ENCODE measurements around the gene ZNF687.

Gene ZNF687

DNA sequence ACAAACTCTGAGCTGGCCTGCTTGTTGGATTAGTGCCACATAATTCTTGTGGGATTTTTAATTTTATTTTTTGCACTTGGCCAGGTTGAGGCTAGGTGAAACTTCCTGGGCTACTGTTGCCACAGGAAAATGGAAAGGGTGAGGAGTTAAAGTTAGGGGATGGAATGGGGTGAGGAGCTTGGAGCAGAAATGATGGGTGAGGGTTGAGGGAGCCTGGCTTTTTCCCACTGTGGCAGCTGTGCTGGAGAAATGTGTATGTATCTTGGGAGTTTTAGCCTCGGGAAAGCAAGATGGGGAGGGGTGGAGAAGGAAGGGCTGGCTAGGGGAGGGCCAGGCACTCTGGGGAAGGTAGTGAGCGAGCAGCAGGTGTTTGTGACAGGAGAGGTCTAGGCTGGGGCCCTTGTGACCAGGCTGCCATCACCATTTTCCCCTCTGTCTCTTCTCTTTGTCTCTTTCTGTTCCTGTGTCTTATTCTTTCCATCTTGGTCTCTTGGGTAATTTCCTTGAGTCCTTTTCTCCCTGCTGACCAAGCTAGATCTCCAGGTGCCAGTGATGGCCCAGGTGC is 2.0 kb downstream of the ZNF687 start:
- H3K4me1 ChIP-seq (ENCODE audit: insufficient read depth, low read length): peaks cover 5% of the 10 kb centered on the region; the same call in 1 of the 2 replicates
- peak overlapping the region; percentile 47; the same call in 1 of the 2 replicates for H3K9ac ChIP-seq (ENCODE audit: low read depth, low read length)
- no peaks in the 10 kb centered on the region for H3K9me3 ChIP-seq (ENCODE audit: insufficient read depth, low read depth, low read length)
- H3K27ac ChIP-seq (ENCODE audit: low read length): no peak overlapping the region
- peaks cover 46% of the 10 kb centered on the region for H3K36me3 ChIP-seq (ENCODE audit: insufficient read depth, low read depth, low read length)
- peak overlapping the region; percentile 86; the same call in 1 of the 2 replicates for H3K4me3 ChIP-seq (ENCODE audit: low read length)
- no peaks in the 10 kb centered on the region for H3K27me3 ChIP-seq (ENCODE audit: insufficient read depth, low read length)

- Histone ChIP-seq H3K9me3 (ENCODE audit: insufficient read depth, low read depth, low read length) (no peaks in the 10 kb centered on the region), H3K4me1 (ENCODE audit: insufficient read depth, low read length) (peaks cover 5% of the 10 kb centered on the region; the same call in 1 of the 2 replicates), H3K27me3 (ENCODE audit: insufficient read depth, low read length) (no peaks in the 10 kb centered on the region), H3K36me3 (ENCODE audit: insufficient read depth, low read depth, low read length) (peaks cover 70% of the 10 kb centered on the region), H3K9ac (ENCODE audit: low read depth, low read length) (no peak overlapping the region), H3K27ac (ENCODE audit: low read length) (no peak overlapping the region), H3K4me3 (ENCODE audit: low read length) (no peak overlapping the region)
Measured at GRCh38 chr1:151286619-151287340, 4.7 kb downstream of the ZNF687 start.

- Histone ChIP-seq H3K9ac (ENCODE audit: low read depth, low read length) (no peak overlapping the region), H3K27me3 (ENCODE audit: insufficient read depth, low read length) (no peaks in the 10 kb centered on the region), H3K9me3 (ENCODE audit: insufficient read depth, low read depth, low read length) (no peaks in the 10 kb centered on the region), H3K36me3 (ENCODE audit: insufficient read depth, low read depth, low read length) (peaks cover 75% of the 10 kb centered on the region), H3K4me3 (ENCODE audit: low read length) (no peak overlapping the region), H3K27ac (ENCODE audit: low read length) (no peak overlapping the region), H3K4me1 (ENCODE audit: insufficient read depth, low read length) (peaks cover 5% of the 10 kb centered on the region; the same call in 1 of the 2 replicates)
Measured at GRCh38 chr1:151287341-151287699, 5.2 kb downstream of the ZNF687 start.

DNA sequence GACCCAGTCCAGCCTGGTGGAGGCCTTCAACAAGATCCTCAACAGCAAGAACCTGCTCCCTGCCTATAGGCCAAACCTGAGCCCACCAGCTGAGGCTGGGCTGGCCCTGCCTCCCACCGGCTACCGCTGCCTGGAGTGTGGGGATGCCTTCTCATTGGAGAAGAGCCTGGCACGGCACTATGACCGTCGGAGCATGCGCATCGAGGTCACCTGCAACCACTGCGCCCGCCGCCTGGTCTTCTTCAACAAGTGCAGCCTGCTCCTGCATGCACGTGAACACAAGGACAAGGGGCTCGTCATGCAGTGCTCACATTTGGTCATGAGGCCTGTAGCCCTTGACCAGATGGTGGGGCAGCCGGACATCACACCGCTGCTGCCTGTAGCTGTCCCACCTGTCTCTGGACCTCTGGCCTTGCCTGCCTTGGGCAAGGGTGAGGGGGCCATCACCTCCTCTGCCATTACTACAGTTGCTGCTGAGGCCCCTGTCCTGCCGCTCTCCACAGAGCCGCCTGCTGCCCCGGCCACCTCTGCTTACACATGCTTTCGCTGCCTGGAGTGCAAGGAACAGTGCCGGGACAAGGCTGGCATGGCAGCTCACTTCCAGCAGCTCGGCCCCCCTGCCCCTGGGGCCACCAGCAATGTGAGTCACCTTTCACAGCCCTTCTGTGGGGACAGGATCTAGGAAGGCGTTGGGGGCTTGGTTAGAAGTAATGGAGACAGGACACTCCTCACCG is 5.8 kb downstream of the ZNF687 start:
- H3K4me1 ChIP-seq (ENCODE audit: insufficient read depth, low read length): peaks cover 5% of the 10 kb centered on the region; the same call in 1 of the 2 replicates
- H3K27ac ChIP-seq (ENCODE audit: low read length): no peak overlapping the region
- H3K27me3 ChIP-seq (ENCODE audit: insufficient read depth, low read length): no peaks in the 10 kb centered on the region
- peaks cover 81% of the 10 kb centered on the region for H3K36me3 ChIP-seq (ENCODE audit: insufficient read depth, low read depth, low read length)
- no peaks in the 10 kb centered on the region for H3K9me3 ChIP-seq (ENCODE audit: insufficient read depth, low read depth, low read length)
- no peak overlapping the region for H3K9ac ChIP-seq (ENCODE audit: low read depth, low read length)
- no peak overlapping the region for H3K4me3 ChIP-seq (ENCODE audit: low read length)

GRCh38 chr1:151288502-151288901 is 6.4 kb downstream of the ZNF687 start:
- H3K27me3 ChIP-seq (ENCODE audit: insufficient read depth, low read length): no peaks in the 10 kb centered on the region

DNA sequence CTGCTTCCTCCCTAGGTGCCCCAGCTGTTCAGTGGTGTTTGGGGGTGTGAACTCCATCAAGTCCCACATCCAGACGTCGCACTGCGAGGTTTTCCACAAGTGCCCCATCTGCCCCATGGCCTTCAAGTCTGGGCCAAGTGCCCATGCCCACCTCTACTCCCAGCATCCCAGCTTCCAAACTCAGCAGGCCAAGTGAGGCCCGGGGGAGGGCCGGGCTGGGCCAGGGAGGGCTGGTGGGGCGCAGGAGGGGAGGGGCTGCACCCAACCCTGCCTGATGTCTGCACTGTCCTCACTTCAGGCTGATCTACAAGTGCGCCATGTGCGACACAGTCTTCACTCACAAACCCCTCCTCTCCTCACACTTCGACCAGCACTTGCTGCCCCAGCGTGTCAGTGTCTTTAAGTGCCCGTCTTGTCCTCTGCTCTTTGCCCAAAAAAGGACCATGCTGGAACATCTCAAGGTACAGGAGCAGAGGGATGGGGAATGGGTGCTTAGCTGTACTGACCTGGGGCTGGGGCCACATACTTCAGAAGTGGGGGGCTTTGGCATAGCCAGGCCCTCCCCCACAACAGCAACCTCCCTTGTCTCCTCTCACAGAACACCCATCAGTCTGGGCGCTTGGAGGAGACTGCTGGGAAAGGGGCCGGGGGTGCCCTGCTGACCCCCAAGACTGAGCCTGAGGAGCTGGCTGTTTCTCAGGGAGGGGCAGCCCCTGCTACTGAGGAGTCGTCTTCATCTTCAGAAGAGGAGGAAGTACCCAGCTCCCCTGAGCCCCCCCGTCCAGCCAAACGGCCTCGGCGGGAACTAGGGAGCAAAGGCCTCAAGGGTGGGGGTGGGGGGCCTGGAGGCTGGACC is 7.2 kb downstream of the ZNF687 start:
- no peak overlapping the region for H3K4me3 ChIP-seq (ENCODE audit: low read length)
- peaks cover 2% of the 10 kb centered on the region; the same call in 1 of the 2 replicates for H3K4me1 ChIP-seq (ENCODE audit: insufficient read depth, low read length)
- H3K9ac ChIP-seq (ENCODE audit: low read depth, low read length): no peak overlapping the region
- no peaks in the 10 kb centered on the region for H3K27me3 ChIP-seq (ENCODE audit: insufficient read depth, low read length)
- peaks cover 94% of the 10 kb centered on the region for H3K36me3 ChIP-seq (ENCODE audit: insufficient read depth, low read depth, low read length)
- H3K9me3 ChIP-seq (ENCODE audit: insufficient read depth, low read depth, low read length): no peaks in the 10 kb centered on the region
- no peak overlapping the region for H3K27ac ChIP-seq (ENCODE audit: low read length)

More at GRCh38 chr1:151288502-151288901, 6.4 kb downstream of the ZNF687 start:
- no peak overlapping the region for H3K4me3 ChIP-seq (ENCODE audit: low read length)
- H3K27ac ChIP-seq (ENCODE audit: low read length): no peak overlapping the region
- peaks cover 4% of the 10 kb centered on the region; the same call in 1 of the 2 replicates for H3K4me1 ChIP-seq (ENCODE audit: insufficient read depth, low read length)
- H3K36me3 ChIP-seq (ENCODE audit: insufficient read depth, low read depth, low read length): peaks cover 87% of the 10 kb centered on the region
- no peaks in the 10 kb centered on the region for H3K9me3 ChIP-seq (ENCODE audit: insufficient read depth, low read depth, low read length)
- no peak overlapping the region for H3K9ac ChIP-seq (ENCODE audit: low read depth, low read length)

GRCh38 chr1:151289991-151290708 is 8.1 kb downstream of the ZNF687 start:
- H3K36me3 ChIP-seq (ENCODE audit: insufficient read depth, low read depth, low read length): peaks cover 87% of the 10 kb centered on the region

DNA sequence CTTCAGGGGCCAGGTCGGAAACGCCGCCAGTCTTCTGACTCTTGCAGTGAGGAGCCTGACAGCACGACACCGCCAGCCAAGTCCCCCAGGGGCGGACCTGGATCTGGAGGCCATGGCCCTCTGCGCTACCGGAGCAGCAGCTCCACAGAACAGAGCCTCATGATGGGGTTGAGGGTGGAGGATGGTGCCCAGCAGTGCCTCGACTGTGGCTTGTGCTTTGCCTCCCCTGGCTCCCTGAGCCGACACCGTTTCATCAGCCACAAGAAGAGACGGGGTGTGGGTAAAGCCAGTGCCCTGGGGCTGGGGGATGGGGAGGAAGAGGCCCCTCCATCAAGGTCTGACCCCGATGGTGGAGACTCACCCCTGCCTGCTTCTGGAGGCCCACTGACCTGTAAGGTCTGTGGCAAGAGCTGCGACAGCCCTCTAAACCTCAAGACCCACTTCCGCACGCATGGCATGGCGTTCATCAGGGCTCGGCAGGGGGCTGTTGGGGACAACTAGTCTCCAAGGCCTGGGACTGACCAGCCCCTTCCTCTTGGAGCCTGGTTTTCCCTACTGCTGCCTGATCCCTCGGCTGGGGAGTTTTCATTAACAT is 8.7 kb downstream of the ZNF687 start:
- H3K4me3 ChIP-seq (ENCODE audit: low read length): no peak overlapping the region
- H3K9me3 ChIP-seq (ENCODE audit: insufficient read depth, low read depth, low read length): no peaks in the 10 kb centered on the region
- peaks cover 85% of the 10 kb centered on the region for H3K36me3 ChIP-seq (ENCODE audit: insufficient read depth, low read depth, low read length)
- H3K27ac ChIP-seq (ENCODE audit: low read length): no peak overlapping the region
- no peak overlapping the region for H3K9ac ChIP-seq (ENCODE audit: low read depth, low read length)
- peaks cover 12% of the 10 kb centered on the region; the same call in 1 of the 2 replicates for H3K4me1 ChIP-seq (ENCODE audit: insufficient read depth, low read length)
- no peaks in the 10 kb centered on the region for H3K27me3 ChIP-seq (ENCODE audit: insufficient read depth, low read length)

More at GRCh38 chr1:151289991-151290708, 8.1 kb downstream of the ZNF687 start:
- Histone ChIP-seq H3K9me3 (ENCODE audit: insufficient read depth, low read depth, low read length) (no peaks in the 10 kb centered on the region), H3K9ac (ENCODE audit: low read depth, low read length) (no peak overlapping the region), H3K27me3 (ENCODE audit: insufficient read depth, low read length) (no peaks in the 10 kb centered on the region), H3K27ac (ENCODE audit: low read length) (no peak overlapping the region), H3K4me1 (ENCODE audit: insufficient read depth, low read length) (peaks cover 7% of the 10 kb centered on the region; the same call in 1 of the 2 replicates), H3K4me3 (ENCODE audit: low read length) (no peak overlapping the region)

GRCh38 chr1:151292207-151293030 is 10.3 kb downstream of the ZNF687 start:
- Histone ChIP-seq H3K9ac (ENCODE audit: low read depth, low read length) (no peak overlapping the region), H3K4me3 (ENCODE audit: low read length) (no peak overlapping the region), H3K9me3 (ENCODE audit: insufficient read depth, low read depth, low read length) (no peaks in the 10 kb centered on the region), H3K36me3 (ENCODE audit: insufficient read depth, low read depth, low read length) (peaks cover 81% of the 10 kb centered on the region), H3K27me3 (ENCODE audit: insufficient read depth, low read length) (no peaks in the 10 kb centered on the region), H3K4me1 (ENCODE audit: insufficient read depth, low read length) (peaks cover 12% of the 10 kb centered on the region; the same call in 1 of the 2 replicates), H3K27ac (ENCODE audit: low read length) (no peak overlapping the region)

GRCh38 chr1:151293093-151293492 is 11.0 kb downstream of the ZNF687 start:
- Histone ChIP-seq H3K27me3 (ENCODE audit: insufficient read depth, low read length) (no peaks in the 10 kb centered on the region), H3K4me1 (ENCODE audit: insufficient read depth, low read length) (peaks cover 12% of the 10 kb centered on the region; the same call in 1 of the 2 replicates), H3K9ac (ENCODE audit: low read depth, low read length) (no peak overlapping the region), H3K27ac (ENCODE audit: low read length) (no peak overlapping the region), H3K9me3 (ENCODE audit: insufficient read depth, low read depth, low read length) (no peaks in the 10 kb centered on the region), H3K36me3 (ENCODE audit: insufficient read depth, low read depth, low read length) (peaks cover 81% of the 10 kb centered on the region), H3K4me3 (ENCODE audit: low read length) (no peak overlapping the region)

Data from iPS-20b (cell line).